ENCODE results near the gene ZNF335.
A peak's percentile ranks its signal among the peaks of the same experiment; 100 is the strongest.

The ZNF335 gene

DNA sequence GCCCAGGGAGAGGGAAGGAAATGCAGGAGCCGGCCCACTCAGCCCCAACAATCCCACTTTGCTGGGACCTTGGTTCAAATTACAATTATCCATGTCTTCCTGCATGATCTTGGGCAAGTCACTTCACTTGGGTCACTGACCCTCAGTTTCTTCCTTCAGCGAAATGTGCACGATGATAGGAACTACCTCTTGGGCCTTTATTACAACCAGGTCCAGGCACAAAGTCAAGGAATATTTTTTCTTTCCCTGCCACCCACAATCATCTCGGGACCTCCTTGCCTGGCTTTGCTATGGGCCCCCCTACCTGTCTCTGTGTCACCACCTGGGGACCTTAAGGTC, 59.7 kb downstream of the ZNF335 start:
- peak overlapping the region; percentile 45 for H3K4me3 ChIP-seq (ENCODE audit: low read depth, low read length)
- TF ChIP-seq, protein P1, sequence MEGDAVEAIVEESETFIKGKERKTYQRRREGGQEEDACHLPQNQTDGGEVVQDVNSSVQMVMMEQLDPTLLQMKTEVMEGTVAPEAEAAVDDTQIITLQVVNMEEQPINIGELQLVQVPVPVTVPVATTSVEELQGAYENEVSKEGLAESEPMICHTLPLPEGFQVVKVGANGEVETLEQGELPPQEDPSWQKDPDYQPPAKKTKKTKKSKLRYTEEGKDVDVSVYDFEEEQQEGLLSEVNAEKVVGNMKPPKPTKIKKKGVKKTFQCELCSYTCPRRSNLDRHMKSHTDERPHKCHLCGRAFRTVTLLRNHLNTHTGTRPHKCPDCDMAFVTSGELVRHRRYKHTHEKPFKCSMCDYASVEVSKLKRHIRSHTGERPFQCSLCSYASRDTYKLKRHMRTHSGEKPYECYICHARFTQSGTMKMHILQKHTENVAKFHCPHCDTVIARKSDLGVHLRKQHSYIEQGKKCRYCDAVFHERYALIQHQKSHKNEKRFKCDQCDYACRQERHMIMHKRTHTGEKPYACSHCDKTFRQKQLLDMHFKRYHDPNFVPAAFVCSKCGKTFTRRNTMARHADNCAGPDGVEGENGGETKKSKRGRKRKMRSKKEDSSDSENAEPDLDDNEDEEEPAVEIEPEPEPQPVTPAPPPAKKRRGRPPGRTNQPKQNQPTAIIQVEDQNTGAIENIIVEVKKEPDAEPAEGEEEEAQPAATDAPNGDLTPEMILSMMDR (IDR thresholded peaks at IDR 0.05; ENCODE audit: low read depth, low read length, missing control alignments), result no peak
- no peak for DNase-seq (ENCODE audit: low read depth)

DNA sequence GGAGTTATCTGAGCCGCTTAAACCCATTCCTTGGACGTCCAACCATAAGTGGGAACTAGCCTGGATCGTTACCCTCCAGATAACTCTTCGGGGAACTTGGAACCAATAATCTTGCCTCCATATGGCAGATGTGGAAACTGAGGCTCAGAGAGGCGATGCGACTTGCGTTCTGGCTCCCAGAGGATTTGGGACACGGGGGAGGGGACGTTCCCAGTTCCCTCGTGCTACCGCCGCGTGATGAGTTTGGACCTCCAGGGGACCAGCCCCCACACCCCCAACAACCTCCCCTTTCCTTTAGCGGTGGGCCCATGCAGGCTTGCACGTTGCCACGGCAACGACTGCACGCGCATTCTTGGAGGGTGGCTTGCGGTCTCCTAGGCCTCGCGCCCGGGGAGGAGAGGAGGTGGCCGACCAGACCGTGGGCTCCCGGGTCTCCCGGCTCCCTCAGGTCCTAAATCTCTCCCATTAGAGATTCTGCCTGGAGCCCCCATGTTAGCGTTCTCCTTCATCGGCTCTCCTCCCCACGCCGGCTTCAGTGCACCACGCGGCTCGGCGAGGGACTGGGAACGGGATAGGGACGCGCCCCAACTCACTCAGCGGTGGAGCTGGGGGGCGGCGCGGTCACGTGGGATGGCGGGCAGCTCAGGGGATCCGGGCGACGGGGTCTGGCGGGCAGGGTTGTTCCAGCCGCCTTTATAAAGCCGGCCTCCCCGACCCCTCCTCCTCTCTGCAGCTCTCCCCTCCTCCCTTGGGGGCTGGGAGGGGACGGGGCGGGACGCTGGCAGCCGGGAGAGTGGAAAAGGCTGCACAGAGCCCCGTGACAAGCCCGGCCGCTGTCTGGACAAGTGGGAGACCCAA, 60.3 kb downstream of the ZNF335 start, which contains the start of gene PLTP:
TSS of gene PLTP (minus strand) at position 670 of the 858 bp plus-strand sequence. CDS start 703 bp downstream, outside the sequence.
- DNase-seq (ENCODE audit: low read depth), result no peak
- TF ChIP-seq, protein P1 (IDR thresholded peaks at IDR 0.05; ENCODE audit: low read depth, low read length, missing control alignments), result no peak
- peak within 1 kb of the TSS; percentile 45 for H3K4me3 ChIP-seq (ENCODE audit: low read depth, low read length)

GRCh38 chr20:45910670-45911485, 61.1 kb downstream of the ZNF335 start:
- H3K4me3 ChIP-seq (ENCODE audit: low read depth, low read length), result peak overlapping the region; percentile 45
- peak; percentile 99 for DNase-seq (ENCODE audit: low read depth)
- TF ChIP-seq, protein P1 (IDR thresholded peaks at IDR 0.05; ENCODE audit: low read depth, low read length, missing control alignments), result no peak

DNA sequence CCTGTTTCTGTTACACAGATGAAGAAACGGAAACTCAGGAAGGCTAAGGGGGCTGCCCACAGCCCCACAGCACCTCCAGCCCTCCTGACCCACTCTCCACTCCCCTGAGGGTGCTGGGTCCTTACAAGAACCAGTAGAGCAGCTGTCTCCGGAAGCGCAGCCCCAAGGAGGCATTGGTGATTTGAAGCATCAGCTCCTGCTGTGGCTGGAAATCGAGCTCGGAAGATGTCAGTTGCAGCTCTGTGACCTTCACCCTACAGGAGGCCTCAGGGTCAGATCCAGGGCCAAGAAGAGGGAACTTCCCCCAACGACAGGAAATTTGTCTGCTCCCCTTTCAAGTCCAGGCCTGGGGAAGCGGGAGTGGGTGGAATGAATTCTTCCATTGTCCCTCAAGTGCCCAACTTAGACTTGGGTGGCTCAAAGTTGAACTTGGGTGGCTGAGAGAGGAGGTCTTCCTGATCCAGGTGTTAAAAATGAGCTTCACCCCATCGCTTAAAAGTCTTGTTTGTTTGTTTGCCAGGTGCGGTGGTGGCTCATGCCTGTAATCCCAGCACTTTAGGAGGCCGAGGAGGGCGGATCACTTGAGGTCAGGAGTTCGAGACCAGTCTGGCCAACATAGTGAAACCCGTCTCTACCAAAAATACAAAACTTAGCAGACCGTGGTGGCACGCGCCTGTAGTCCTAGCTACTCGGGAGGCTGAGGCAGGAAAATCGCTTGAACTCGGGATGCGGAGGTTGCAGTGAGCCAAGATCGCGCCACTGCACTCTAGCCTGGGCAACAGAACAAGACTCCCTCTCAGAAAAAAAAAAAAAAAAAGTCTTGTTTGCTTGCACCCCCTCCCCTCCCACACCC, 62.0 kb downstream of the ZNF335 start:
- DNase-seq (ENCODE audit: low read depth), result no peak
- no peak overlapping the region for H3K4me3 ChIP-seq (ENCODE audit: low read depth, low read length)
- TF ChIP-seq, protein P1 (IDR thresholded peaks at IDR 0.05; ENCODE audit: low read depth, low read length, missing control alignments), result no peak

GRCh38 chr20:45909336-45909808, 62.6 kb downstream of the ZNF335 start:
- no peak for DNase-seq (ENCODE audit: low read depth)
- TF ChIP-seq, protein P1 (IDR thresholded peaks at IDR 0.05; ENCODE audit: low read depth, low read length, missing control alignments), result no peak
- no peak overlapping the region for H3K4me3 ChIP-seq (ENCODE audit: low read depth, low read length)

- H3K4me3 ChIP-seq (ENCODE audit: low read depth, low read length), result no peak overlapping the region
- DNase-seq (ENCODE audit: low read depth), result no peak
- TF ChIP-seq, protein P1 (IDR thresholded peaks at IDR 0.05; ENCODE audit: low read depth, low read length, missing control alignments), result no peak
Observed at GRCh38 chr20:45908084-45908483, 63.9 kb downstream of the ZNF335 start.

Measured in GM12864 (cell line).